Neural progenitor cell (in vitro differentiated cells): ENCODE measurements around the gene CELA1. TPM values are rescaled to one million over a fixed set of nuclear protein-coding genes. Genes with fewer than 3 reads are reported as not detected.

Experiments used
- DNase-seq: peaks from one replicate; pipeline ENCODE4 v3.0.0-alpha.2; 2016; ENCODE audit warnings: low spot score
- H2AFZ ChIP-seq: fragments of 200-600 bp; sonication (generic); replicated peaks from 2 replicates; pipeline ENCODE4 v1.6.1; 2016; ENCODE audit warnings: antibody characterized with exemption
- H3F3A ChIP-seq: fragments of 200-600 bp; sonication (generic); 2 replicates; pipeline ENCODE4 v1.6.1; 2016; ENCODE audit warnings: antibody characterized with exemption, low read depth
- H3K27ac ChIP-seq: fragments of 200-600 bp; sonication (generic); 2 replicates; pipeline ENCODE4 v1.5.1; 2016; ENCODE audit warnings: mild to moderate bottlenecking
- H3K27me3 ChIP-seq: fragments of 200-600 bp; sonication (generic); 2 replicates; pipeline ENCODE4 v1.6.1; 2016; ENCODE audit warnings: mild to moderate bottlenecking, moderate library complexity
- H3K36me3 ChIP-seq: fragments of 200-600 bp; sonication (generic); 2 replicates; pipeline ENCODE4 v1.5.1; 2016
- H3K4me1 ChIP-seq: fragments of 200-600 bp; sonication (generic); 2 replicates; pipeline ENCODE4 v1.6.1; 2016; ENCODE audit warnings: mixed run types
- H3K4me2 ChIP-seq: fragments of 200-600 bp; sonication (generic); 2 replicates; pipeline ENCODE4 v1.6.1; 2016
- H3K4me3 ChIP-seq: fragments of 200-600 bp; sonication (generic); 2 replicates; pipeline ENCODE4 v1.5.1; 2016
- H3K79me2 ChIP-seq: fragments of 200-600 bp; sonication (generic); 2 replicates; pipeline ENCODE4 v1.6.1; 2016; ENCODE audit warnings: low read depth
- H3K9ac ChIP-seq: fragments of 200-600 bp; sonication (generic); 2 replicates; pipeline ENCODE4 v1.6.1; 2016
- H3K9me3 ChIP-seq: fragments of 200-600 bp; sonication (generic); 2 replicates; pipeline ENCODE4 v1.5.1; 2016; ENCODE audit warnings: low read depth
- H4K20me1 ChIP-seq: fragments of 200-600 bp; sonication (generic); 2 replicates; pipeline ENCODE4 v1.6.1; 2016; ENCODE audit warnings: low read depth
- H3K27ac Mint-ChIP-seq: 3 replicates; pipeline ENCODE4 v1.8.0; 2021; ENCODE audit warnings: mixed read lengths
- H3K27me3 Mint-ChIP-seq: 2 replicates; pipeline ENCODE4 v1.8.0; 2022; ENCODE audit warnings: low read depth, mild to moderate bottlenecking, inconsistent platforms, moderate library complexity, mixed read lengths; ENCODE audit not compliant: insufficient read depth
- H3K36me3 Mint-ChIP-seq: 3 replicates; pipeline ENCODE4 v1.8.0; 2021; ENCODE audit warnings: mixed read lengths
- H3K4me1 Mint-ChIP-seq: 3 replicates; pipeline ENCODE4 v1.8.0; 2021; ENCODE audit warnings: mixed read lengths
- H3K4me3 Mint-ChIP-seq: 3 replicates; pipeline ENCODE4 v1.8.0; 2021; ENCODE audit warnings: mild to moderate bottlenecking, moderate library complexity, mixed read lengths
- H3K9me3 Mint-ChIP-seq: 3 replicates; pipeline ENCODE4 v1.8.0; 2020; ENCODE audit warnings: mixed read lengths
- EZH2 ChIP-seq: fragments of 200-600 bp; sonication (generic); IDR thresholded peaks from 2 replicates; pipeline ENCODE4 v1.6.1; 2017; ENCODE audit warnings: antibody characterized with exemption, mild to moderate bottlenecking, moderate library complexity
- EZH2phosphoT487 ChIP-seq: fragments of 200-600 bp; sonication (generic); IDR thresholded peaks from 2 replicates; pipeline ENCODE4 v1.6.1; 2017; ENCODE audit warnings: antibody characterized with exemption
- total RNA-seq: library from RNA; depleted of rRNA; stranded (reverse); fragments of >200 nt; gene quantifications from 2 replicates; pipeline ENCODE4 v1.2.3, GENCODE V29; 2015; ENCODE audit warnings: low replicate concordance
- TF ChIP-seq, protein P1 (sequence below): fragments of 200-600 bp; sonication (generic); IDR thresholded peaks from 2 replicates; pipeline ENCODE4 v1.5.1; 2017; ENCODE audit warnings: antibody characterized with exemption, mild to moderate bottlenecking

Gene CELA1
- total RNA-seq, 1 donor from 2014 or later, result not detected

DNA sequence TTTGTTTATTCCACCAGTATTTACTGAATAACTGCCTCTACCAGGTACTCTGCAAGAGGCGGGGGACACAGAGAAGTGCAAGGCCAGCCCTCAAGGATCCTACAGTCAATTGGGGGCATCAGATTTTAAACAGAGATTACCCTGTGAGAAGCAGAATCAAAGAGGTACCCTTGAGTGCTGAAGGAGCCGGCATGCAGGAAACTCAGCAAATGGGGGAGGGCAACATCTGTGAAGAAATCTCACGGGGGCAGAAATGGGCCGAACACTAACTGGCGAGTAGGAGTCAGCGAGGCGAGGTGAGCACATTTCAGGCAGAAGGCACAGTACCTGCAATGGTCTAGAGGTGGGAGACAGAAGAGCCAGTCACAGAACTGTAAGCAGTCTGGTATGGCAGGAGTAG, 35.7 kb upstream of the CELA1 start:
- H3K36me3 ChIP-seq, result no peaks in the 10 kb centered on the region
- H3K4me3 ChIP-seq, result no peak overlapping the region
- H3K27me3 Mint-ChIP-seq, result peaks cover 3% of the 10 kb centered on the region
- peaks cover 30% of the 10 kb centered on the region for H3K4me1 Mint-ChIP-seq
- no peak overlapping the region for H3K9ac ChIP-seq
- no peak overlapping the region for H3K27ac Mint-ChIP-seq
- no peak overlapping the region for H3K27ac ChIP-seq
- no peaks in the 10 kb centered on the region for H3F3A ChIP-seq
- no peaks in the 10 kb centered on the region for H4K20me1 ChIP-seq
- no peaks in the 10 kb centered on the region for H3K9me3 Mint-ChIP-seq
- no peaks in the 10 kb centered on the region for H3K79me2 ChIP-seq
- peaks cover 2% of the 10 kb centered on the region for H3K27me3 ChIP-seq
- TF ChIP-seq EZH2 (no peak), EZH2phosphoT487 (no peak)
- TF ChIP-seq, protein P1, sequence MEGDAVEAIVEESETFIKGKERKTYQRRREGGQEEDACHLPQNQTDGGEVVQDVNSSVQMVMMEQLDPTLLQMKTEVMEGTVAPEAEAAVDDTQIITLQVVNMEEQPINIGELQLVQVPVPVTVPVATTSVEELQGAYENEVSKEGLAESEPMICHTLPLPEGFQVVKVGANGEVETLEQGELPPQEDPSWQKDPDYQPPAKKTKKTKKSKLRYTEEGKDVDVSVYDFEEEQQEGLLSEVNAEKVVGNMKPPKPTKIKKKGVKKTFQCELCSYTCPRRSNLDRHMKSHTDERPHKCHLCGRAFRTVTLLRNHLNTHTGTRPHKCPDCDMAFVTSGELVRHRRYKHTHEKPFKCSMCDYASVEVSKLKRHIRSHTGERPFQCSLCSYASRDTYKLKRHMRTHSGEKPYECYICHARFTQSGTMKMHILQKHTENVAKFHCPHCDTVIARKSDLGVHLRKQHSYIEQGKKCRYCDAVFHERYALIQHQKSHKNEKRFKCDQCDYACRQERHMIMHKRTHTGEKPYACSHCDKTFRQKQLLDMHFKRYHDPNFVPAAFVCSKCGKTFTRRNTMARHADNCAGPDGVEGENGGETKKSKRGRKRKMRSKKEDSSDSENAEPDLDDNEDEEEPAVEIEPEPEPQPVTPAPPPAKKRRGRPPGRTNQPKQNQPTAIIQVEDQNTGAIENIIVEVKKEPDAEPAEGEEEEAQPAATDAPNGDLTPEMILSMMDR, result no peak
- H3K4me3 Mint-ChIP-seq, result no peak overlapping the region
- H3K9me3 ChIP-seq, result no peaks in the 10 kb centered on the region
- peaks cover 9% of the 10 kb centered on the region for H3K4me1 ChIP-seq
- H3K4me2 ChIP-seq, result no peak overlapping the region
- H3K36me3 Mint-ChIP-seq, result no peaks in the 10 kb centered on the region
- DNase-seq, result no peak
- no peak overlapping the region for H2AFZ ChIP-seq

DNA sequence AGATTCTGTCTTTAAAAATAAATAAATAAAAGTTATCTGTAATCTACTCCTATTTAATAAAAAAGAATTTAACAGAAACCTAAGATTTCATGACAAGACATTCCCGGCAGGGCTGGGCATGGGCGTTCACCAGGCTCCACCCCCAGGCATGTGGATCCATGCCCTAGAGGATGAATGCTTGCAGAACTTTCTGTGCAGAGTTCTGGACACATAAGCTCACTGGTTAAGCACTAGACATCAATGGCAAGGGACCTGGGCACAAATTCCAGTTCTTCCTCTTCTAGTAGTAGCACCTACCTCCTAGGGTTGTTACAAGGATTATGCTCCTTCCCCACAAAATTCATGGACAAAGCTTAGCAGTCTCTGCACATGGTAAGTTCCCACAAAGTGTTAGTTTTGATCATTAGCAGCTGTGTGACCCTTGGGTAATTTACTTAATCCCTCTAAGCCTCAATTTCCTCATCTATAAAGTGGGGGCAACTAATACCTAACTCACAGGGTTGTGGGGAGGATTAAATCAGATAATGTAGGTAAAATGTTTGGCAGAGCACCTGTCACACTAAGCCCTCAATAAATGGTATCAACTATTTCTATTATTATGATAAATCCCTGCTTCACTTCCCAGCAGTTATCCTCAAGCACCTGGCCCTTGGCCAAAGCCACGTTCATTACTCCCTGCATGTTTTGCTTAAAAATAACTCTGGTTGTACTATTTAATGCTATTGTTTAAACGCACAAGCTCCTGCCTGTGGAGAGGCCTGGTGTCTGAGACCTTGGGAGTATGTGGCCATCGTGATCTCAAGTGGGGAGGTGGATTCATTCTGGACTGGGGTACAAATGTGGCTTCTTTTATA, 35.0 kb upstream of the CELA1 start:
- H3K27ac Mint-ChIP-seq, result no peak overlapping the region
- Histone ChIP-seq H4K20me1 (no peaks in the 10 kb centered on the region), H3F3A (no peaks in the 10 kb centered on the region), H3K27me3 (no peaks in the 10 kb centered on the region), H3K36me3 (no peaks in the 10 kb centered on the region), H3K27ac (no peak overlapping the region), H3K9me3 (no peaks in the 10 kb centered on the region), H3K4me1 (peaks cover 9% of the 10 kb centered on the region), H3K79me2 (no peaks in the 10 kb centered on the region), H3K4me3 (no peak overlapping the region), H3K4me2 (no peak overlapping the region), H2AFZ (no peak overlapping the region), H3K9ac (no peak overlapping the region)
- TF ChIP-seq EZH2phosphoT487, result no peak
- TF ChIP-seq EZH2, result no peak
- TF ChIP-seq, protein P1, result no peak
- H3K27me3 Mint-ChIP-seq, result peaks cover 6% of the 10 kb centered on the region
- DNase-seq, result no peak
- H3K36me3 Mint-ChIP-seq, result no peaks in the 10 kb centered on the region
- peaks cover 28% of the 10 kb centered on the region for H3K4me1 Mint-ChIP-seq
- no peaks in the 10 kb centered on the region for H3K9me3 Mint-ChIP-seq
- no peak overlapping the region for H3K4me3 Mint-ChIP-seq

DNA sequence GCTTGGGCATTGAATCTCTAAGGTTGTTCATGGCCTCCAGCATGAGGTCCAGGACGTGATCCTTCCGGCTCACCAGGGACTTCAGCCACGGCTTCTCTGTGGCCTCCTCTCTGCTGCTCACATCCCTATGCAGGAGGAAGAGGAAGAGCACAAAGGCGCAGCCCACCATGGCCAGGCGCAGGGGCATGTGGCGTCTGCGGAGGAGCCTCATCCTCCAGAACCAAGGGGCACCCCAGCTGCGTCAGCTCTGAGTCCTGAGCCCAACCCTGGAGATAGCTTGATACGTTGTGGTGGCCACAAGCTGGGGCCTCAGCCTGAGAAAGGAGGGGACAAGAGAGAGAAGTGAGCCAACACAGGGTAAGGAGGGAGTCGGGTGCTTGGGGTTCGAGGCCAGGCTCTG, 33.1 kb upstream of the CELA1 start:
- TF ChIP-seq, protein P1, result no peak
- TF ChIP-seq EZH2 (no peak), EZH2phosphoT487 (no peak)
- Histone ChIP-seq H4K20me1 (no peaks in the 10 kb centered on the region), H3K79me2 (no peaks in the 10 kb centered on the region), H3K27me3 (peaks cover under 1% of the 10 kb centered on the region), H3K4me1 (peaks cover 9% of the 10 kb centered on the region), H3K36me3 (no peaks in the 10 kb centered on the region), H3F3A (no peaks in the 10 kb centered on the region), H3K27ac (no peak overlapping the region), H3K9ac (no peak overlapping the region), H3K4me2 (no peak overlapping the region), H2AFZ (no peak overlapping the region), H3K9me3 (no peaks in the 10 kb centered on the region), H3K4me3 (no peak overlapping the region)
- no peak for DNase-seq
- H3K36me3 Mint-ChIP-seq, result no peaks in the 10 kb centered on the region
- H3K27me3 Mint-ChIP-seq, result peaks cover 5% of the 10 kb centered on the region
- H3K27ac Mint-ChIP-seq, result no peak overlapping the region
- H3K4me3 Mint-ChIP-seq, result no peak overlapping the region
- H3K4me1 Mint-ChIP-seq, result peaks cover 27% of the 10 kb centered on the region
- H3K9me3 Mint-ChIP-seq, result no peaks in the 10 kb centered on the region
